ENCODE results near the gene ANKRD13D.

DNA sequence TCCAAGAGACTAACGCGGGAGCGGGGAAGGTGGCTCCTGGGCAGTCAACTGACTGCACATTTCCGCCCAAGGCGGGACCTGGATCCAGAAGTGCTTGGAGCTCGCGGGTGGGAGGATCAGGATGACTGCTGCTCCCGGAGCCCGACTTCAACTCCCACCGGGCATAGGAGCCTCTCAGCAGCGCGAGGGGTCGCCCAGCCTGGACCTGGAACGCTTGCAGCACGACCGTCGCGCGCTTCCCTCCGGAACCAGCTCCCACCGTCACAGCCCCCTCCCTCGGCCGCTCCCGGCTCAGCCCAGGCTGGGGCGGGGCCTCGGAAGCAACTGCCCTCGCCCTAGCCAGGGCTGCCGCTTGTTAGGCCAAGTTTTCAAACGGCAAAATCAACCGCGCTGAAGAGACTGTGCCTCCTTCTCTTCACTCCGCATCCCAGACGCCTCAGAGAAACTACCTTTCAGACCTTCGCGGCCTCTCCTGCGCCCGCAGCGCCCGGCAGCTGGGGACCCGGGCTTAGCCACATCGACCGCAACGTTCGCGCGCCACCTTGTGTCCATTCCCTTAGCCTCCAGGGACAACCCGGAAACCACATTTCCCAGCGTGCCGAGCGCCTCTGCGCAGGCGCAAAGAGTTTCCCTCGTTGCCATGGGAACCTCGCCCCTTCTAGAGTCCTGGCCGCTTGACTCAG, 28.2 kb downstream of the ANKRD13D start:
- TF ChIP-seq, protein P1, sequence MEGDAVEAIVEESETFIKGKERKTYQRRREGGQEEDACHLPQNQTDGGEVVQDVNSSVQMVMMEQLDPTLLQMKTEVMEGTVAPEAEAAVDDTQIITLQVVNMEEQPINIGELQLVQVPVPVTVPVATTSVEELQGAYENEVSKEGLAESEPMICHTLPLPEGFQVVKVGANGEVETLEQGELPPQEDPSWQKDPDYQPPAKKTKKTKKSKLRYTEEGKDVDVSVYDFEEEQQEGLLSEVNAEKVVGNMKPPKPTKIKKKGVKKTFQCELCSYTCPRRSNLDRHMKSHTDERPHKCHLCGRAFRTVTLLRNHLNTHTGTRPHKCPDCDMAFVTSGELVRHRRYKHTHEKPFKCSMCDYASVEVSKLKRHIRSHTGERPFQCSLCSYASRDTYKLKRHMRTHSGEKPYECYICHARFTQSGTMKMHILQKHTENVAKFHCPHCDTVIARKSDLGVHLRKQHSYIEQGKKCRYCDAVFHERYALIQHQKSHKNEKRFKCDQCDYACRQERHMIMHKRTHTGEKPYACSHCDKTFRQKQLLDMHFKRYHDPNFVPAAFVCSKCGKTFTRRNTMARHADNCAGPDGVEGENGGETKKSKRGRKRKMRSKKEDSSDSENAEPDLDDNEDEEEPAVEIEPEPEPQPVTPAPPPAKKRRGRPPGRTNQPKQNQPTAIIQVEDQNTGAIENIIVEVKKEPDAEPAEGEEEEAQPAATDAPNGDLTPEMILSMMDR (IDR thresholded peaks at IDR 0.05), result peak; percentile 95 to 100 (median 99)
- no peak for TF ChIP-seq EP300 (IDR thresholded peaks at IDR 0.05)
